Activated CD4-positive, alpha-beta memory T cell treated with anti-CD3 and anti-CD28 coated beads, Interleukin-2, amount 10 ng/mL, durations not matched to agents 7 days and 5 days (primary cell): ENCODE measurements around the gene PFN1. TPM values are rescaled to one million over a fixed set of nuclear protein-coding genes. Genes with fewer than 3 reads are reported as not detected.
"Not testable (repeated sequence)": the region's sequence is repeated elsewhere in the genome, so short reads cannot be mapped to it uniquely, and the experiment has no call there.

Experiments
- CTCF ChIA-PET: fragments of 350-600 bp; sonication (Branson Sonifier 250); formaldehyde crosslinking; loops from one replicate; lab custom pipeline; 2021; ENCODE audit warnings: antibody characterized with exemption, inconsistent platforms; lab: Charles Lee
- POLR2A ChIA-PET: fragments of 350-600 bp; sonication (Branson Sonifier 250); formaldehyde crosslinking; loops from one replicate; lab custom pipeline; 2021; ENCODE audit warnings: antibody characterized with exemption; lab: Charles Lee
- DNase-seq: peaks from one replicate; pipeline ENCODE4 v3.0.0-alpha.2; 2020
- H3K27ac Mint-ChIP-seq: one replicate; pipeline ENCODE4 v1.8.0; 2021; ENCODE audit warnings: mild to moderate bottlenecking, mixed read lengths
- H3K27me3 Mint-ChIP-seq: one replicate; pipeline ENCODE4 v1.8.0; 2021; ENCODE audit warnings: mixed read lengths
- H3K36me3 Mint-ChIP-seq: one replicate; pipeline ENCODE4 v1.8.0; 2021; ENCODE audit warnings: low read depth, mixed read lengths
- H3K4me1 Mint-ChIP-seq: one replicate; pipeline ENCODE4 v1.8.0; 2021; ENCODE audit warnings: mixed read lengths
- H3K4me3 Mint-ChIP-seq: one replicate; pipeline ENCODE4 v1.8.0; 2021; ENCODE audit warnings: mild to moderate bottlenecking, mixed read lengths
- H3K9me3 Mint-ChIP-seq: one replicate; pipeline ENCODE4 v1.8.0; 2021; ENCODE audit warnings: mixed read lengths
- total RNA-seq, 2 experiments: library from RNA; stranded (reverse); gene quantifications; one replicate each; pipeline ENCODE4 v1.2.3, GENCODE V29; 2021

Gene PFN1
- total RNA-seq, 2 experiments from 2014 or later: 2,149 to 2,220 TPM

DNA sequence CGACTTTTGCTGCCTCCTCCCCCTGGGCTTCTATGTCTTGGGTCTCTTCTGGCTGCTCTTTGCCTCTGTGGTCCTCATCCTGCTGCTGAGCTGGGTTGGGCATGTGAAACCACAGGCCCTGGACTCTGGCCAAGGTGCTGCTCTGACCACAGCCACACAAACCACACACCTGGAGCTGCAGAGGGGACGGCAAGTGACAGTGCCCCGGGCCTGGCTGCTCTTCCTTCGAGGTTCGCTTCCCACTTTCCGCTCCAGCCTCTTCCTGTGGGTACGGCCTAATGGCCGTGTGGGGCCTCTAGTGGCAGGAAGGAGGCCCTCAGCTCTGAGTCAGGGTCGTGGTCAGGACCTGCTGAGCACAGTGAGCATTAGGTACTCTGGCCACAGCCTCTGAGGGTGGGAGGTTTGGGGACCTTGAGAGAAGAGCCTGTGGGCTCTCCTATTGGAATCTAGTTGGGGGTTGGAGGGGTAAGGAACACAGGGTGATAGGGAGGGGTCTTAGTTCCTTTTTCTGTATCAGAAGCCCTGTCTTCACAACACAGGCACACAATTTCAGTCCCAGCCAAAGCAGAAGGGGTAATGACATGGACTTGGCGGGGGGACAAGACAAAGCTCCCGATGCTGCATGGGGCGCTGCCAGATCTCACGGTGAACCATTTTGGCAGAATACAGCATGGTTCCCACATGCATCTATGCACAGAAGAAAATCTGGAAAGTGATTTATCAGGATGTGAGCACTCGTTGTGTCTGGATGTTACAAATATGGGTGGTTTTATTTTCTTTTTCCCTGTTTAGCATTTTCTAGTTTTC lies 14.0 kb downstream of the PFN1 start:
- peaks cover 46% of the 10 kb centered on the region for H3K36me3 Mint-ChIP-seq
- no peaks in the 10 kb centered on the region for H3K27me3 Mint-ChIP-seq
- DNase-seq: no peak
- POLR2A ChIA-PET: interaction anchor here (0.9 to 15.9 kb wide), 5 partner anchors 14 to 96 kb away, joined by 3 to 229 read pairs (median 3); partner anchors contain the start of genes ENO3 and PFN1
- peaks cover 42% of the 10 kb centered on the region for H3K4me1 Mint-ChIP-seq
- H3K9me3 Mint-ChIP-seq: no peaks in the 10 kb centered on the region
- H3K4me3 Mint-ChIP-seq: no peak overlapping the region
- CTCF ChIA-PET: interaction anchor here (1.0 kb wide), 1 partner anchor 26 kb away, joined by 3 read pairs; no protein-coding TSS in a partner anchor
- no peak overlapping the region for H3K27ac Mint-ChIP-seq

DNA sequence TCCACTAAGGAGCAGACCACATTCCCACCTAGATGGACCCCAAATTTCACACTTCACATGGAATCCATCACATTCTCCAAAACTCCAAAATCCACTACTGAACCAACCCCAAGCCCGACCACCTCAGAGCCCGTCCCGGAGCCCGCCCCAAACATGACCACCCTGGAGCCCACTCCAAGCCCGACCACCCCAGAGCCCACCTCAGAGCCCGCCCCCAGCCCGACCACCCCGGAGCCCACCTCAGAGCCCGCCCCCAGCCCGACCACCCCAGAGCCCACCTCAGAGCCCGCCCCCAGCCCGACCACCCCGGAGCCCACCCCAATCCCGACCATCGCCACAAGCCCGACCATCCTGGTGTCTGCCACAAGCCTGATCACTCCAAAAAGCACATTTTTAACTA lies 14.7 kb downstream of the PFN1 start:
- Mint-ChIP-seq H3K27me3 (no peaks in the 10 kb centered on the region), H3K36me3 (peaks cover 41% of the 10 kb centered on the region), H3K27ac (no peak overlapping the region), H3K4me1 (peaks cover 38% of the 10 kb centered on the region), H3K9me3 (no peaks in the 10 kb centered on the region), H3K4me3 (no peak overlapping the region)
- DNase-seq: no peak
- CTCF ChIA-PET: interaction anchor here (1.0 kb wide), 1 partner anchor 25 kb away, joined by 3 read pairs; no protein-coding TSS in a partner anchor
- POLR2A ChIA-PET: interaction anchor here (0.9 to 15.9 kb wide), 4 partner anchors 14 to 97 kb away, joined by 3 to 229 read pairs (median 4); partner anchors contain the start of genes ENO3 and PFN1

DNA sequence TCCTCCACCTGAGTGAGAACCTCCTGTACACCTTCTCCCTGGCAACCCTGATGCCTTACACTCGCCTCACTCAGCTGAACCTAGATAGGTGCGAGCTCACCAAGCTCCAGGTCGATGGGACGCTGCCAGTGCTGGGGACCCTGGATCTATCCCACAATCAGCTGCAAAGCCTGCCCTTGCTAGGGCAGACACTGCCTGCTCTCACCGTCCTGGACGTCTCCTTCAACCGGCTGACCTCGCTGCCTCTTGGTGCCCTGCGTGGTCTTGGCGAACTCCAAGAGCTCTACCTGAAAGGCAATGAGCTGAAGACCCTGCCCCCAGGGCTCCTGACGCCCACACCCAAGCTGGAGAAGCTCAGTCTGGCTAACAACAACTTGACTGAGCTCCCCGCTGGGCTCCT lies 15.6 kb downstream of the PFN1 start:
- H3K4me3 Mint-ChIP-seq: no peak overlapping the region
- no peaks in the 10 kb centered on the region for H3K27me3 Mint-ChIP-seq
- H3K27ac Mint-ChIP-seq: no peak overlapping the region
- ChIA-PET POLR2A (interaction anchor here (0.6 to 2.9 kb wide), 4 partner anchors 7 to 15 kb away, joined by 3 to 11 read pairs (median 4); partner anchors contain the start of genes PFN1, RNF167 and SLC25A11), CTCF (no interaction called here)
- no peak for DNase-seq
- no peaks in the 10 kb centered on the region for H3K9me3 Mint-ChIP-seq
- H3K4me1 Mint-ChIP-seq: peaks cover 29% of the 10 kb centered on the region
- peaks cover 32% of the 10 kb centered on the region for H3K36me3 Mint-ChIP-seq

DNA sequence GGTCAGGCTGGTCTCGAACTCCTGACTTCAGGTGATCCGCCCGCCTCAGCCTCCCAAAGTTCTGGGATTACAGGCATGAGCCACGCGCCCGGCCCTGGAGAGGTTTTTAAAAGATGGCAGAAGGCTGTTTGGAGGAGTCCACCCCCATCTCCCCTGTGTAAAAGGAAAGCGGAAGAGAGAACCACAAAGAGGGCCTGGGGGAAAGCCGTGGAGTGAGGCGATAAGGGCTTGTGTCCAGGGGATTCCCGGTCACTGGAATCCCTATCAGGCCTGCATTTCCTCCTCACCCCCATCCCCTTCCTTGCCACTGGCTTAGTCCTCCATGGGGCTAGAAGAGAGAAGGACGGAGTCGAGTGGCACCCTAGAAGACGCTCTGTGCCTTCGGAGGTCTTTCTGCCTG lies 16.4 kb downstream of the PFN1 start, which contains the start of gene GP1BA:
Gene GP1BA, plus strand, starts transcription at position 315 of the 400 bp plus-strand sequence. CDS start 328 bp downstream, outside the sequence.
- H3K4me3 Mint-ChIP-seq: no peak within 1 kb of the TSS
- H3K27ac Mint-ChIP-seq: no peak within 1 kb of the TSS
- POLR2A ChIA-PET: interaction anchor here (1.3 to 2.9 kb wide), 3 partner anchors 8 to 16 kb away, joined by 4 to 11 read pairs (median 5); partner anchors contain the start of genes PFN1, RNF167 and SLC25A11
- H3K27me3 Mint-ChIP-seq: no peaks in the 10 kb centered on the region
- CTCF ChIA-PET: no interaction called here
- no peak for DNase-seq
- H3K4me1 Mint-ChIP-seq: peaks cover 27% of the 10 kb centered on the region
- H3K36me3 Mint-ChIP-seq: peaks cover 26% of the 10 kb centered on the region
- H3K9me3 Mint-ChIP-seq: no peaks in the 10 kb centered on the region

DNA sequence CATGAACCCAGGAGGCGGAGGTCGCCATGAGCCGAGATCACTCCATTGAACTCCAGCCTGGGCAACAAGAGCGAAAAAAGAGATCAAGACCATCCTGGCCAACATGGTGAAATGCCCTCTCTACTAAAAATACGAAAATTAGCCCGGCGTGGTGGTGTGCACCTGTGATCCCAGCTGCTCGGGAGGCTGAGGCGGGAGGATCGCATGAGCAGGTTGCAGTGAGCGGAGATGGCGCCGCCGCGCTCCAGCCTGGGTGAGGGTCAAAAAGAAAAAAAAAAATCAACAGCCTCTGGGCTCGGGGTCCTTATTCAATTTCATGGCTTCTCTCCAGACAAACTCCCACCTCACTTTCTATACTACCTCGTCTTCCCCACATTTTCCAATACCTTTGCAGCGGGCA lies 19.4 kb downstream of the PFN1 start:
- no peak for DNase-seq
- Mint-ChIP-seq H3K9me3 (no peaks in the 10 kb centered on the region), H3K27ac (no peak overlapping the region), H3K36me3 (peaks cover 10% of the 10 kb centered on the region), H3K4me3 (no peak overlapping the region), H3K4me1 (peaks cover 10% of the 10 kb centered on the region), H3K27me3 (no peaks in the 10 kb centered on the region)
- ChIA-PET CTCF (interaction anchor here (1.1 kb wide), 1 partner anchor 11 kb away, joined by 4 read pairs; the partner anchor contains the start of genes RNF167 and SLC25A11), POLR2A (no interaction called here)

DNA sequence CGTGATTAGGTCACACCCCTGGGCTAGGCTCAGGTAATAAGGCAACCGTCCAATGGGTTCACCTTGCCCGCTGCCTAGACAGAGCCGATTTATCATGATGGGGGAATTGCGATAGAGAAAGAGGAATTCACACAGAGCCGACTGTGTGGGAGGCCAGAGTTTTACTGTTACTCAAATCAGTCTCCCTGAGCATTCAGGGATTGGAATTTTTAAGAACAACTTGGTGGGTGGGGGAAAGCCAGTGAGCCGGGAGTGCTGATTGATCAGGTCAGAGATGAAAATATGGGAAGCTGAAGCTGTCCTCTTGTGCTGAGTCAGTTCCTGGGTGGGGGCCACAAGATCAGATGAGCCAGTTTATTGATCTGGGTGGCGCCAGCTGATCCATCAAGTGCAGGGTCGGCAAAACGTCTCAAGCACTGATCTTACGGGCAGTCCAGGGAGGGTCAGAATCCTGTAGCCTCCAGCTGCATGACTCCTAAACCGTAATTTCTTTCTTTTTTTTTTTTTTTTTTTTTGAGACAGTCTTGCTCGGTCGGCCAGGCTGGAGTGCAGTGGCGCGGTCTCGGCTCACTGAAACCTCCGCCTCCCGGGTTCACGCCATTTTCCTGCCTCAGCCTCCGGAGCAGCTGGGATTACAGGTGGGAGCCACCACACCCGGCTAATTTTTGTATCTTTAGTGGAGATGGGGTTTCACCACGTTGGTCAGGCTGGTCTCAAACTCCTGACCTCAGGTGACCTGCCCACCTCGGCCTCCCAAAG lies 21.6 kb downstream of the PFN1 start:
- not testable (repeated sequence) for H3K27ac Mint-ChIP-seq, H3K9me3 Mint-ChIP-seq, H3K27me3 Mint-ChIP-seq, H3K4me3 Mint-ChIP-seq, H3K4me1 Mint-ChIP-seq, DNase-seq
- H3K36me3 Mint-ChIP-seq: peaks cover 10% of the 10 kb centered on the region
- ChIA-PET POLR2A (interaction anchor here (4.8 kb wide), 1 partner anchor 12 kb away, joined by 26 read pairs; the partner anchor contains the start of genes RNF167 and SLC25A11), CTCF (interaction anchor here (0.7 to 1.7 kb wide), 3 partner anchors 10 to 24 kb away, joined by 3 to 5 read pairs (median 3); partner anchors contain the start of gene CHRNE)

DNA sequence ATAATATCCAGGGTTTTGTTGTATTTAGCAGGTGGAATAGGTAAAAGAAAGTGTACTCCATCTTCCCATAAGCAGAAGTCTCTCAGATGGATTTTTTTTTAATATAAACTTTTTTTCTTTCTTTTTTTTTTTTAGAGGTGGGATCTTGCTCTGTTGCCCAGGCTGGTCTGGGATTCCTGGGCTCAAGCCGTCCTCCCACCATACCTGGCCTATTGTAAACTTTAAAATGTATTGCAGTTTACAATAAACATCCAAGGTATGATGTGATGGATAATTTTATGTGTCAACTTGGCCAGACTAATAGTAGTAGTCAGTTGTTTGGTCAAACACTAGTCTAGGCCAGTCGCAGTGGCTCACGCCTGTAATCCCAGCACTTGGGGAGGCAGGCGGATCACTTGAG lies 27.0 kb downstream of the PFN1 start:
- H3K4me1 Mint-ChIP-seq: no peaks in the 10 kb centered on the region
- CTCF ChIA-PET: no interaction called here
- no peak overlapping the region for H3K4me3 Mint-ChIP-seq
- no peak overlapping the region for H3K27ac Mint-ChIP-seq
- no peaks in the 10 kb centered on the region for H3K27me3 Mint-ChIP-seq
- POLR2A ChIA-PET: no interaction called here
- H3K36me3 Mint-ChIP-seq: peaks cover under 1% of the 10 kb centered on the region
- H3K9me3 Mint-ChIP-seq: no peaks in the 10 kb centered on the region
- no peak for DNase-seq

DNA sequence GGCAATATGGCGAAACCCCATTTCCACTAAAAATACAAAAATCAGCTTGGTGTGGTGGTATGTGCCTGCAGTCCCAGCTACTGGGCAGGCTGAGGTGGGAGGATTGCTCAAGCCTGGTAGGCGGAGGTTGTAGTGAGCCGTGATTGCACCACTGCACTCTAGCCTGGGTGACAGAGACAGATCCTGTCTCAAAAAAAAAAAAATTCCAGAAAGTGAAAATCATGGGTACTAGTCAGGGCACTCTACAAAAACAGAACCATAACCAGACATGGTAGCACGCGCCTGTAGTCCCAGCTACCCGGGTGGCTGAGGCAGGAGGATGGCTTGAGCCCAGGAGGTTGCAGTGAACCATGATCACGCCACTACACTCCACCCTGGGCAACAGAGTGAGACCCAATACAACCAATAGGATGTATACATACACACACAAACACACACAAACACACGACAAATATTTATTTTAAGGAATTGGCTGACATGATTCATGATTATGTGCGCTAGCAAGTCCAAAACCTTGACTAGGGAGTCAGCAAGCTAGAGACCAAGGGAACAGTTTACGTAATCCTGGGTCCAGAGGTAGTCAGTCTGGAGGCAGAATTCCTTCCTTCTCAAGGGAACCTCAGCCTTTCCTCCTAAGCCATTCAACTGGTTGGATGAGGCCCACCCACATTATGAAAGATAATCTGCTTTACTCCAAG lies 27.8 kb downstream of the PFN1 start:
- no peaks in the 10 kb centered on the region for H3K36me3 Mint-ChIP-seq
- POLR2A ChIA-PET: interaction anchor here (1.0 to 3.1 kb wide), 5 partner anchors 9 to 19 kb away, joined by 3 to 8 read pairs (median 3); partner anchors contain the start of genes GP1BA, RNF167 and SLC25A11
- H3K9me3 Mint-ChIP-seq: no peaks in the 10 kb centered on the region

DNA sequence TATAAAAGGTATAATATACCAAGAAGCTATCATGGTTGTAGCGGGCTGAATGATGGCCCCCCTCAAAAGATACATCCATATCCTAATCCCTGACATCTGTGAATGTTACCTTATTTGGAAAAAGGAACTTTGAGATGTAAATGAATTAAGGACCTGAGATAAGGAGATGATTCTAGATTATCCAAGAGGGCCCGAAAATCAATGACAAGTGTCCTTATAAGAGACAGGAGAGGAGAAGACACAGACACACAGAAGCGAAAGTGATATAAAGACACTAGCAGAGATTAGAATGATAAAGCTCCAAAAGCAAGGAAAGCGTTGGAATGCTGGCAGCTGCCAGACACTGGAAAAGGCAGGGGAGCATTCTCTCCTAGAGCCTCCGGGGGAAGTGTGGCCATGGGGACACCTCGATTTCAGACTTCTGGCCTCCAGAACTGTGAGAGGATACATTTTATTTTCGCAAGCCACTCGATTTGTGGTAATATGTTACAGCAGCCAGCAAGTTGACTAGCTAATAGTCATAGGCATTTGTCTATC lies 28.8 kb downstream of the PFN1 start:
- CTCF ChIA-PET: interaction anchor here (0.5 to 1.6 kb wide), 3 partner anchors 10 to 138 kb away, joined by 3 to 4 read pairs (median 4); partner anchors contain the start of gene CHRNE
- Mint-ChIP-seq H3K9me3 (no peaks in the 10 kb centered on the region), H3K4me3 (no peak overlapping the region), H3K36me3 (no peaks in the 10 kb centered on the region), H3K27me3 (peaks cover 2% of the 10 kb centered on the region), H3K4me1 (no peaks in the 10 kb centered on the region), H3K27ac (no peak overlapping the region)
- DNase-seq: no peak
- POLR2A ChIA-PET: interaction anchor here (1.0 to 3.1 kb wide), 6 partner anchors 10 to 20 kb away, joined by 3 to 8 read pairs (median 4); partner anchors contain the start of genes GP1BA, RNF167 and SLC25A11

More for the DNA sequence above, 27.8 kb downstream of the PFN1 start:
- CTCF ChIA-PET: interaction anchor here (0.5 kb wide), 1 partner anchor 137 kb away, joined by 3 read pairs; no protein-coding TSS in a partner anchor
- Mint-ChIP-seq H3K4me3 (no peak overlapping the region), H3K27me3 (peaks cover 2% of the 10 kb centered on the region), H3K27ac (no peak overlapping the region), H3K4me1 (no peaks in the 10 kb centered on the region)
- DNase-seq: no peak

DNA sequence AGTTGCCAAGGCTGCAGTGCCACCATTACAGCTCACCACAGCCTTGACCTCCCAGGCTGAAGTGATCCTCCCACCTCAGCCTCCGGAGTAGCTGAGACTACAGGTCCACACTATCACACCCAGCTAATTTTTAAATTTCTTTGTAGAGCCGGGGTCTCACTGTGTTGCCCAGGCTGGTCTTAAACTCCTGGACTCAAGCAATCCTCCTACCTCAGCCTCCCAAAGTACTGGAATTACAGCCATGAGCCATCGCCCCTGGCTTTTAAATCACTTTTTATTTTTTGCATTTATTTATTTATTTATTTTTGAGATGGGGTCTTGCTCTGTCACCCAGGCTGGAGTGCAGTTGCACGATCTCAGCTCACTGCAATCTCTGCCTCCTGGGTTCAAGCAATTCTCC lies 33.8 kb downstream of the PFN1 start:
- not testable (repeated sequence) for H3K4me1 Mint-ChIP-seq, DNase-seq, H3K27me3 Mint-ChIP-seq, H3K4me3 Mint-ChIP-seq, H3K36me3 Mint-ChIP-seq, H3K9me3 Mint-ChIP-seq, H3K27ac Mint-ChIP-seq
- ChIA-PET POLR2A (interaction anchor here (0.6 to 1.8 kb wide), 3 partner anchors 9 to 25 kb away, joined by 3 to 5 read pairs (median 4); partner anchors contain the start of genes RNF167 and SLC25A11), CTCF (interaction anchor here (1.7 kb wide), 1 partner anchor 12 kb away, joined by 6 read pairs; the partner anchor contains the start of gene CHRNE)

DNA sequence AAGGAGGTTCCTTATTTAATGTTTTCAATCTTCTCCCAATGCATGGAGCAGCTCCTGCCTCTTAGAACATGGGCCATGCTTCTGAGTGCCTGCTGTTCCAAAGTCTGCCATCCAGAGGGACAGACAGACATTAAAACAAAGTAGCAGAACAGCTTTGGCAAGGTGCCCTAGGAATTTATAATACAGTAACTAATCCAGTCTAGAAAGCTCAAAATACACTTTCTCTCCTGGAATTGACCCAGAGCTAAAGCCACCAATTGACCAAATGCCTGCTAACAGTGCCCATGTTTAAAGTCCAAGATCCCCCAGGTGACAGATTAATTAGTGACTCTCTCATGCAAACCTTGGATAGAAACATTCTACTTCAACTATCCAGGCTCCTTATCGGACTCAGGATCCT lies 34.3 kb downstream of the PFN1 start:
- Mint-ChIP-seq H3K4me3 (no peak overlapping the region), H3K27me3 (peaks cover 10% of the 10 kb centered on the region), H3K9me3 (no peaks in the 10 kb centered on the region), H3K4me1 (no peaks in the 10 kb centered on the region), H3K27ac (no peak overlapping the region), H3K36me3 (no peaks in the 10 kb centered on the region)
- CTCF ChIA-PET: interaction anchor here (0.6 to 1.7 kb wide), 3 partner anchors 11 to 150 kb away, joined by 3 to 6 read pairs (median 4); partner anchors contain the start of genes CAMTA2 and CHRNE
- DNase-seq: no peak
- POLR2A ChIA-PET: interaction anchor here (0.6 to 1.8 kb wide), 3 partner anchors 9 to 26 kb away, joined by 3 to 5 read pairs (median 4); partner anchors contain the start of genes RNF167 and SLC25A11
